Activated T-helper 1 cell treated with anti-CD3 and anti-CD28 coated beads, Interleukin-2, amount 50 U/mL, for 16 hours (primary cell): ENCODE data around the gene DDX27.

Experiments
- DNase-seq, 2 donors: peaks; one replicate each; pipeline ENCODE4 v3.0.0-alpha.2; 2020; ENCODE audit warnings: low read depth in 1 of 2, low spot score in 1 of 2

Gene DDX27

GRCh38 chr20:49277786-49278035, 58.5 kb downstream of the DDX27 start:
- no peak for DNase-seq

- DNase-seq = peak; percentile 97 to 98
Measured at GRCh38 chr20:49278036-49278817, 59.0 kb downstream of the DDX27 start, which contains the start of gene ZNFX1. Gene ZNFX1, minus strand, starts transcription at chr20:49278057. Its CDS starts 2,218 bp downstream, at chr20:49275839.

GRCh38 chr20:49278818-49279676, 59.8 kb downstream of the DDX27 start:
- DNase-seq = no peak

- DNase-seq = no peak
Measured at GRCh38 chr20:49279677-49280462, 60.7 kb downstream of the DDX27 start.

- no peak for DNase-seq
Measured at GRCh38 chr20:49280463-49281058, 61.3 kb downstream of the DDX27 start.

- DNase-seq = no peak
Measured at GRCh38 chr20:49281059-49281912, 62.1 kb downstream of the DDX27 start.

- DNase-seq = no peak
Measured at GRCh38 chr20:49281913-49282467, 62.8 kb downstream of the DDX27 start.

- DNase-seq = no peak
Measured at GRCh38 chr20:49282584-49283171, 63.5 kb downstream of the DDX27 start.

GRCh38 chr20:49283176-49283702, 64.0 kb downstream of the DDX27 start:
- DNase-seq = no peak

GRCh38 chr20:49283703-49284625, 64.7 kb downstream of the DDX27 start:
- no peak for DNase-seq

- no peak for DNase-seq
Measured at GRCh38 chr20:49284818-49285217, 65.6 kb downstream of the DDX27 start.

- no peak for DNase-seq
Measured at GRCh38 chr20:49285233-49285668, 66.0 kb downstream of the DDX27 start.

- DNase-seq = no peak
Measured at GRCh38 chr20:49285813-49286494, 66.7 kb downstream of the DDX27 start.

GRCh38 chr20:49286689-49287551, 67.7 kb downstream of the DDX27 start:
- no peak for DNase-seq

GRCh38 chr20:49287555-49288249, 68.5 kb downstream of the DDX27 start:
- no peak for DNase-seq

GRCh38 chr20:49288250-49288751, 69.1 kb downstream of the DDX27 start:
- DNase-seq = no peak
